ENCODE measurements around the gene DPP10.

- TF ChIP-seq, protein P1, sequence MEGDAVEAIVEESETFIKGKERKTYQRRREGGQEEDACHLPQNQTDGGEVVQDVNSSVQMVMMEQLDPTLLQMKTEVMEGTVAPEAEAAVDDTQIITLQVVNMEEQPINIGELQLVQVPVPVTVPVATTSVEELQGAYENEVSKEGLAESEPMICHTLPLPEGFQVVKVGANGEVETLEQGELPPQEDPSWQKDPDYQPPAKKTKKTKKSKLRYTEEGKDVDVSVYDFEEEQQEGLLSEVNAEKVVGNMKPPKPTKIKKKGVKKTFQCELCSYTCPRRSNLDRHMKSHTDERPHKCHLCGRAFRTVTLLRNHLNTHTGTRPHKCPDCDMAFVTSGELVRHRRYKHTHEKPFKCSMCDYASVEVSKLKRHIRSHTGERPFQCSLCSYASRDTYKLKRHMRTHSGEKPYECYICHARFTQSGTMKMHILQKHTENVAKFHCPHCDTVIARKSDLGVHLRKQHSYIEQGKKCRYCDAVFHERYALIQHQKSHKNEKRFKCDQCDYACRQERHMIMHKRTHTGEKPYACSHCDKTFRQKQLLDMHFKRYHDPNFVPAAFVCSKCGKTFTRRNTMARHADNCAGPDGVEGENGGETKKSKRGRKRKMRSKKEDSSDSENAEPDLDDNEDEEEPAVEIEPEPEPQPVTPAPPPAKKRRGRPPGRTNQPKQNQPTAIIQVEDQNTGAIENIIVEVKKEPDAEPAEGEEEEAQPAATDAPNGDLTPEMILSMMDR (IDR thresholded peaks at IDR 0.05): no peak
- no peak for TF ChIP-seq POLR2A (IDR thresholded peaks at IDR 0.05)
Measured at GRCh38 chr2:114812261-114812660, 369.8 kb downstream of the DPP10 start.
